Measurements from ENCODE around the gene IL18BP.

IL18BP gene

GRCh38 chr11:72045849-72046248 is 47.1 kb downstream of the IL18BP start:
- no peak for DNase-seq (ENCODE audit: low spot score)

GRCh38 chr11:72048766-72049460 is 50.2 kb downstream of the IL18BP start:
- no peak for DNase-seq (ENCODE audit: low spot score)
